H1 (cell line): Measurements from ENCODE around the gene DOCK9. TPM values are rescaled to one million over a fixed set of nuclear protein-coding genes. Genes with fewer than 3 reads are reported as not detected.

Experiments
- CTCF ChIA-PET: fragments of 300-600 bp; sonication (Branson Sonifier 250); formaldehyde crosslinking; loops from one replicate; lab custom pipeline; 2021; ENCODE audit not compliant: partially characterized antibody; lab: Charles Lee
- POLR2A ChIA-PET: fragments of 300-600 bp; sonication (Branson Sonifier 250); formaldehyde crosslinking; loops from one replicate; lab custom pipeline; 2021; ENCODE audit warnings: inconsistent platforms; ENCODE audit not compliant: partially characterized antibody; lab: Charles Lee
- DNase-seq, 2 experiments: peaks; one replicate each; pipeline versions ENCODE4 v3.0.0 to v3.0.0-alpha.2; 2010 to 2022; ENCODE audit warnings: low spot score in 2 of 2, low read depth in 1 of 2, mixed read lengths in 1 of 2
- FAIRE-seq: peaks from 2 replicates; lab custom pipeline; 2011; peaks lifted over from hg19 to GRCh38; lab: Jason Lieb, UNC
- H2AFZ ChIP-seq: 2 replicates; pipeline ENCODE4 v1.8.1; 2012; ENCODE audit warnings: low read length, inconsistent platforms
- H2AK5ac ChIP-seq: 2 replicates; pipeline ENCODE4 v1.6.1; 2013; ENCODE audit warnings: low read depth, low read length
- H2BK120ac ChIP-seq: replicated peaks from 2 replicates; pipeline ENCODE3; 2013; ENCODE audit warnings: low read depth, low read length, inconsistent platforms
- H2BK12ac ChIP-seq: 2 replicates; pipeline ENCODE4 v1.6.1; 2013; ENCODE audit warnings: low read depth, low read length
- H2BK15ac ChIP-seq: 2 replicates; pipeline ENCODE4 v1.6.1; 2013; ENCODE audit warnings: low read length
- H2BK20ac ChIP-seq: 2 replicates; pipeline ENCODE4 v1.6.1; 2013; ENCODE audit warnings: low read length
- H2BK5ac ChIP-seq: 2 replicates; pipeline ENCODE4 v1.6.1; 2013; ENCODE audit warnings: low read depth, low read length
- H3K14ac ChIP-seq: 2 replicates; pipeline ENCODE4 v1.6.1; 2013; ENCODE audit warnings: inconsistent platforms; ENCODE audit not compliant: insufficient read length
- H3K18ac ChIP-seq: 2 replicates; pipeline ENCODE4 v1.6.1; 2013; ENCODE audit warnings: low read length; ENCODE audit errors: extremely low read depth
- H3K23ac ChIP-seq: 2 replicates; pipeline ENCODE4 v1.6.1; 2013; ENCODE audit warnings: inconsistent platforms; ENCODE audit not compliant: insufficient read length
- H3K23me2 ChIP-seq: 2 replicates; pipeline ENCODE4 v1.6.1; 2013; ENCODE audit warnings: low read depth, low read length
- H3K27ac ChIP-seq: 2 replicates; pipeline ENCODE4 v1.6.1; 2011; ENCODE audit warnings: low read depth, low read length, inconsistent platforms
- H3K27me3 ChIP-seq, 4 experiments: replicated peaks in 1 of 4; 1 replicate in 1 of 4; 2 replicates in 3 of 4; pipeline versions ENCODE4 v1.6.1 to v1.8.1; 2011 to 2013; ENCODE audit warnings: low read length in 3 of 4, mild to moderate bottlenecking in 3 of 4, inconsistent platforms in 2 of 4, mixed read lengths in 2 of 4, moderate library complexity in 1 of 4; ENCODE audit not compliant: control insufficient read depth in 3 of 4, insufficient read depth in 3 of 4; ENCODE audit errors: extremely low read depth in 1 of 4
- H3K36me3 ChIP-seq, 4 experiments: 2 replicates each; pipeline versions ENCODE4 v1.6.1 to v1.8.1; 2011 to 2013; ENCODE audit warnings: mild to moderate bottlenecking in 4 of 4, low read length in 3 of 4, moderate library complexity in 2 of 4, control low read depth in 1 of 4, inconsistent platforms in 1 of 4; ENCODE audit not compliant: insufficient read depth in 4 of 4, control insufficient read depth in 2 of 4
- H3K4ac ChIP-seq: replicated peaks from 2 replicates; pipeline ENCODE3; 2013; ENCODE audit warnings: low read length, low read depth, mixed read lengths, inconsistent platforms; ENCODE audit not compliant: insufficient read length
- H3K4me1 ChIP-seq, 4 experiments: replicated peaks in 1 of 4; 1 replicate in 1 of 4; 2 replicates in 3 of 4; pipeline versions ENCODE4 v1.6.1 to v1.8.1; 2011 to 2013; ENCODE audit warnings: low read length in 3 of 4, inconsistent platforms in 2 of 4, mixed read lengths in 1 of 4; ENCODE audit not compliant: insufficient read depth in 4 of 4, control insufficient read depth in 3 of 4
- H3K4me2 ChIP-seq, 2 experiments: 2 replicates each; pipeline versions ENCODE4 v1.6.1 to v1.8.1; 2011 to 2013; ENCODE audit warnings: low read depth in 2 of 2, low read length in 2 of 2, control low read depth in 1 of 2, inconsistent platforms in 1 of 2, mild to moderate bottlenecking in 1 of 2; ENCODE audit not compliant: insufficient read depth in 1 of 2
- H3K4me3 ChIP-seq, 4 experiments: fragments of 200-600, 300-600 bp in 1 of 4; sonication (generic), shearing (Covaris generic), sonication (Bioruptor Twin) in 1 of 4; 2 replicates each; pipeline versions ENCODE4 v1.5.1 to v1.8.1; 2011 to 2016; ENCODE audit warnings: low read length in 4 of 4, low read depth in 3 of 4, control low read depth in 2 of 4, inconsistent platforms in 2 of 4, mild to moderate bottlenecking in 2 of 4, mixed read lengths in 1 of 4, moderate library complexity in 1 of 4; ENCODE audit not compliant: insufficient read depth in 2 of 4; ENCODE audit errors: extremely low read depth in 1 of 4
- H3K56ac ChIP-seq: replicated peaks from 2 replicates; pipeline ENCODE3; 2013; ENCODE audit warnings: low read depth, mild to moderate bottlenecking, mixed read lengths, low read length, inconsistent platforms; ENCODE audit not compliant: insufficient read length
- H3K79me1 ChIP-seq: 2 replicates; pipeline ENCODE4 v1.6.1; 2013; ENCODE audit warnings: low read depth, low read length, control low read depth
- H3K79me2 ChIP-seq, 2 experiments: 2 replicates each; pipeline versions ENCODE4 v1.6.1 to v1.8.1; 2012 to 2013; ENCODE audit warnings: low read length in 2 of 2, mild to moderate bottlenecking in 2 of 2, inconsistent platforms in 1 of 2; ENCODE audit not compliant: insufficient read depth in 2 of 2, control insufficient read depth in 1 of 2
- H3K9ac ChIP-seq, 4 experiments: replicated peaks in 1 of 4; 1 replicate in 1 of 4; 2 replicates in 3 of 4; pipeline versions ENCODE4 v1.6.1 to v1.8.1; 2011 to 2013; ENCODE audit warnings: low read depth in 3 of 4, low read length in 3 of 4, control low read depth in 2 of 4, mild to moderate bottlenecking in 2 of 4, moderate library complexity in 2 of 4, inconsistent platforms in 1 of 4; ENCODE audit errors: extremely low read depth in 1 of 4
- H3K9me3 ChIP-seq, 2 experiments: 2 replicates each; pipeline versions ENCODE4 v1.6.1 to v1.8.1; 2012 to 2013; ENCODE audit warnings: mild to moderate bottlenecking in 2 of 2, moderate library complexity in 2 of 2, control low read depth in 1 of 2, inconsistent platforms in 1 of 2, low read depth in 1 of 2, low read length in 1 of 2, mixed read lengths in 1 of 2; ENCODE audit not compliant: insufficient read depth in 2 of 2
- H4K20me1 ChIP-seq, 2 experiments: replicated peaks in 1 of 2; 2 replicates each; pipeline versions ENCODE3 to v1.8.1; 2011 to 2013; ENCODE audit warnings: inconsistent platforms in 2 of 2, low read length in 2 of 2, mild to moderate bottlenecking in 1 of 2; ENCODE audit not compliant: insufficient read depth in 2 of 2, control insufficient read depth in 1 of 2
- H4K5ac ChIP-seq: 2 replicates; pipeline ENCODE4 v1.6.1; 2013; ENCODE audit warnings: low read length, low read depth, mixed read lengths, inconsistent platforms; ENCODE audit not compliant: insufficient read length
- H4K8ac ChIP-seq: 2 replicates; pipeline ENCODE4 v1.8.0; 2013; ENCODE audit warnings: mild to moderate bottlenecking, moderate library complexity, low read length, inconsistent platforms; ENCODE audit not compliant: insufficient read depth; ENCODE audit errors: extremely low read depth
- H4K91ac ChIP-seq: replicated peaks from 2 replicates; pipeline ENCODE3; 2013; ENCODE audit warnings: low read length, mixed read lengths, inconsistent platforms; ENCODE audit not compliant: insufficient read length
- ATF3 ChIP-seq: IDR thresholded peaks from 2 replicates; pipeline ENCODE4 v1.6.1; 2011; ENCODE audit warnings: low read depth, mild to moderate bottlenecking, low read length; ENCODE audit not compliant: insufficient read depth
- BRCA1 ChIP-seq: IDR thresholded peaks from 2 replicates; pipeline ENCODE4 v1.6.1; 2012; ENCODE audit warnings: low read depth, low read length, improper control_type of control experiment
- CTBP2 ChIP-seq: IDR thresholded peaks from 2 replicates; pipeline ENCODE4 v1.7.0; 2011; ENCODE audit warnings: borderline replicate concordance, mild to moderate bottlenecking, moderate library complexity, mixed read lengths, low read length; ENCODE audit not compliant: insufficient read depth, insufficient read length
- GABPA ChIP-seq: IDR thresholded peaks from 2 replicates; pipeline ENCODE4 v1.6.1; 2011; ENCODE audit warnings: mild to moderate bottlenecking, low read length, moderate library complexity, borderline replicate concordance; ENCODE audit not compliant: insufficient read depth
- KDM1A ChIP-seq: fragments of 200-600, 300-600 bp; sonication (generic); IDR thresholded peaks from 2 replicates; pipeline ENCODE4 v1.7.1; 2016; ENCODE audit warnings: mild to moderate bottlenecking, low read length, borderline replicate concordance
- KDM5A ChIP-seq: fragments of 200-600 bp; IDR thresholded peaks from 2 replicates; pipeline ENCODE4 v1.7.1; 2012; ENCODE audit warnings: mild to moderate bottlenecking, low read length, inconsistent platforms, mixed read lengths
- POLR2A ChIP-seq, 2 experiments: IDR thresholded peaks; 1 replicate in 1 of 2; 2 replicates in 1 of 2; pipeline ENCODE4 v1.6.1; 2011; ENCODE audit warnings: low read depth in 2 of 2, low read length in 2 of 2, mild to moderate bottlenecking in 2 of 2; ENCODE audit errors: control extremely low read depth in 1 of 2
- POU5F1 ChIP-seq: IDR thresholded peaks from 2 replicates; pipeline ENCODE4 v1.6.1; 2011; ENCODE audit warnings: low read depth, mild to moderate bottlenecking, low read length, moderate library complexity
- SIN3A ChIP-seq, 2 experiments: IDR thresholded peaks in 1 of 2; conservative IDR thresholded peaks in 1 of 2; 2 replicates each; pipeline ENCODE4 v1.6.1; 2011 to 2012; ENCODE audit warnings: low read length in 2 of 2, improper control_type of control experiment in 1 of 2, low read depth in 1 of 2, mild to moderate bottlenecking in 1 of 2
- SIRT6 ChIP-seq: IDR thresholded peaks from one replicate; pipeline ENCODE4 v1.7.1; 2012; ENCODE audit warnings: low read length, inconsistent platforms
- TAF1 ChIP-seq: IDR thresholded peaks from 2 replicates; pipeline ENCODE4 v1.6.1; 2011; ENCODE audit warnings: mild to moderate bottlenecking, low read depth, low read length
- TBP ChIP-seq: IDR thresholded peaks from 2 replicates; pipeline ENCODE4 v1.6.1; 2011; ENCODE audit warnings: low read depth, low read length, improper control_type of control experiment
- YY1 ChIP-seq: IDR thresholded peaks from 2 replicates; pipeline ENCODE4 v1.6.1; 2011; ENCODE audit warnings: low read depth, mild to moderate bottlenecking, low read length
- WGBS, 2 experiments: shearing (Covaris generic) in 1 of 2; methylation state at CpG; one replicate each; pipeline versions ENCODE4 v1.1.6 to v1.1.7; 2013 to 2015; ENCODE audit warnings: low lambda C conversion rate in 2 of 2, mixed read lengths in 2 of 2, inconsistent platforms in 1 of 2, low coverage in 1 of 2, missing lambda C conversion rate in 1 of 2; ENCODE audit not compliant: insufficient replicate concordance in 2 of 2, insufficient coverage in 1 of 2, insufficient read length in 1 of 2; ENCODE audit errors: extremely low coverage in 1 of 2, missing lambda C conversion rate in 1 of 2; 5-methylcytosine and 5-hydroxymethylcytosine counted together
- polyA plus RNA-seq, 7 experiments: library from polyadenylated mRNA; depleted of rRNA in 3 of 7; stranded (reverse) in 5 of 7; unstranded in 2 of 7; fragments of >200 nt in 5 of 7; fragments of 200-250 nt in 2 of 7; gene quantifications; 1 replicate in 5 of 7; 2 replicates in 1 of 7; 4 replicates in 1 of 7; pipeline versions ENCODE4 v1.2.1 to v1.2.3, GENCODE V29; 2011 to 2013; ENCODE audit warnings: missing spikeins in 2 of 7, mixed read lengths in 2 of 7
- total RNA-seq: library from RNA; stranded (reverse); fragmentation: NEBNext Ultra II Directional; extraction: Animal tissue kit (Norgen Biotek cat#: 25700); gene quantifications from 2 replicates; pipeline ENCODE4 v1.2.1, GENCODE V29; 2021

DOCK9 gene
- total and polyA plus RNA-seq, 2 of the 8 experiments (the other 6 are each of a cell fraction or from before 2014, with no cell fraction given), result 21.6 to 31.5 TPM

- no peak overlapping the region for H2BK12ac ChIP-seq
- no peak overlapping the region for H3K4ac ChIP-seq
- no peak for TF ChIP-seq SIN3A (conservative IDR thresholded peaks at IDR 0.05 in 1 of 2, IDR thresholded peaks at IDR 0.05 in 1 of 2; ENCODE audit: low read depth in 1 of 2, low read length in 2 of 2)
- no peak for TF ChIP-seq ATF3
- no peak for TF ChIP-seq KDM1A
- no peak for TF ChIP-seq TAF1
- no peak for TF ChIP-seq BRCA1
- TF ChIP-seq TBP, result no peak
- no peak for TF ChIP-seq KDM5A
- no peak for TF ChIP-seq YY1
- TF ChIP-seq POU5F1, result no peak
- TF ChIP-seq POLR2A (IDR thresholded peaks at IDR 0.05; ENCODE audit: control extremely low read depth in 1 of 2, low read depth in 2 of 2, low read length in 2 of 2), result no peak
- no peak for TF ChIP-seq SIRT6
- no peak for TF ChIP-seq GABPA
- TF ChIP-seq CTBP2, result no peak
- H3K79me1 ChIP-seq, result no peaks in the 10 kb centered on the region
- peaks cover 0 to 8% (median 5%) of the 10 kb centered on the region in 4 experiments; a peak in 6 of 7 replicates for H3K4me1 ChIP-seq
- no peak overlapping the region for H4K8ac ChIP-seq
- H3K4me2 ChIP-seq, result no peak overlapping the region
- no peak overlapping the region for H2BK120ac ChIP-seq
- H4K20me1 ChIP-seq, result no peaks in the 10 kb centered on the region
- H2AK5ac ChIP-seq, result no peak overlapping the region
- no peaks in the 10 kb centered on the region for H3K27me3 ChIP-seq
- ChIA-PET CTCF (interaction anchor here (1.0 to 1.1 kb wide), 2 partner anchors 29 to 33 kb away, joined by 3 to 6 read pairs; no protein-coding TSS in a partner anchor), POLR2A (no interaction called here)
- no peak overlapping the region for H3K18ac ChIP-seq
- H3K36me3 ChIP-seq, result no peaks in the 10 kb centered on the region
- no peak overlapping the region for H3K14ac ChIP-seq
- H3K4me3 ChIP-seq, result no peak overlapping the region
- no peak overlapping the region for H2BK15ac ChIP-seq
- H4K91ac ChIP-seq, result no peak overlapping the region
- H3K23me2 ChIP-seq, result no peaks in the 10 kb centered on the region
- no peaks in the 10 kb centered on the region for H3K9me3 ChIP-seq
- H3K79me2 ChIP-seq, result no peaks in the 10 kb centered on the region
- no peak overlapping the region for H3K56ac ChIP-seq
- H4K5ac ChIP-seq, result no peak overlapping the region
- WGBS, 2 experiments, result 91% methylated on average over 1 of the region's 1 CpG; no CpG with 5 or more reads in 1 of the 2 experiments
- no peak overlapping the region for H2AFZ ChIP-seq
- FAIRE-seq (no peak), DNase-seq (no peak)
- no peak overlapping the region for H3K27ac ChIP-seq
- no peak overlapping the region for H3K23ac ChIP-seq
- H2BK20ac ChIP-seq, result no peak overlapping the region
- no peak overlapping the region for H2BK5ac ChIP-seq
- no peak overlapping the region for H3K9ac ChIP-seq
Measured at GRCh38 chr13:98810746-98811145, 167.1 kb downstream of the DOCK9 start.
